GM12874 (cell line): ENCODE results near the gene GNGT2.
A peak's percentile ranks its signal among the peaks of the same experiment; 100 is the strongest.

ENCODE experiments used
- TF ChIP-seq, protein P1 (sequence below): IDR thresholded peaks from 2 replicates; pipeline ENCODE4 v1.5.1; 2011; ENCODE audit warnings: low read depth, mild to moderate bottlenecking, control low read depth, low read length, moderate library complexity; ENCODE audit not compliant: insufficient read depth

Gene GNGT2

DNA sequence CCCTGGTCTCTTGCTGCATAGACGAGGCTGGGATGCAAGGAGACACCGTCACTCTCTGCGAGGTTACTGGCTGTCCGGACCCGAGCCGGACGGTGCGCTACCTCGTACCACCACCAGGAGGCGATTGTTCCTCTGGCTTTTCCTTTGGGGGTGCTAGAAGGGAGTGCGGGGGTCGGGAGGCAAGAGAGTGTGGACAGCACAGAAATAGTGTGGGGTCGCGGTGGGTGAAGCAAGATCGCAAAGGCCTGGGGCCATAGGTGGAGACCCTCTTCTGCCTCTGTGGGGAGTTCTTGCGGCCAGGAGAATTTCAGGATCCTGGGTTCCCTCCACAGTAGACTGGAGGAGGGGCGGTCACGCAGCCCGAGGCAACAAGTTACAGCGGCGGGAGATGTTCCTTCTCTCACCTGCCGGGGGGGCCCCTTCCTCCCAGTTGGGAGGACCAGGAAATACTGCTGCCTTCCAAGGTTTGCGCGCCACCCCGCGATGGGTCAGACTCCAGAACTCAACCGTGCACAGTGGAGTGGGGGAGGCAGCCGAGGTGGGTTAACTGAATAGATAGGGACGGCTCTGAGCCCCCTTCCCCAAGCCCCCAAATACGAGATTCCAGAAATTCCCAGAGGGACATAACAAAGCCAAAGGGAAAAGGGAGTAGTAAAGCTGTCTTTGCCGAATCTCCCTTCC, 13.3 kb upstream of the GNGT2 start:
- TF ChIP-seq, protein P1, sequence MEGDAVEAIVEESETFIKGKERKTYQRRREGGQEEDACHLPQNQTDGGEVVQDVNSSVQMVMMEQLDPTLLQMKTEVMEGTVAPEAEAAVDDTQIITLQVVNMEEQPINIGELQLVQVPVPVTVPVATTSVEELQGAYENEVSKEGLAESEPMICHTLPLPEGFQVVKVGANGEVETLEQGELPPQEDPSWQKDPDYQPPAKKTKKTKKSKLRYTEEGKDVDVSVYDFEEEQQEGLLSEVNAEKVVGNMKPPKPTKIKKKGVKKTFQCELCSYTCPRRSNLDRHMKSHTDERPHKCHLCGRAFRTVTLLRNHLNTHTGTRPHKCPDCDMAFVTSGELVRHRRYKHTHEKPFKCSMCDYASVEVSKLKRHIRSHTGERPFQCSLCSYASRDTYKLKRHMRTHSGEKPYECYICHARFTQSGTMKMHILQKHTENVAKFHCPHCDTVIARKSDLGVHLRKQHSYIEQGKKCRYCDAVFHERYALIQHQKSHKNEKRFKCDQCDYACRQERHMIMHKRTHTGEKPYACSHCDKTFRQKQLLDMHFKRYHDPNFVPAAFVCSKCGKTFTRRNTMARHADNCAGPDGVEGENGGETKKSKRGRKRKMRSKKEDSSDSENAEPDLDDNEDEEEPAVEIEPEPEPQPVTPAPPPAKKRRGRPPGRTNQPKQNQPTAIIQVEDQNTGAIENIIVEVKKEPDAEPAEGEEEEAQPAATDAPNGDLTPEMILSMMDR, result peak; percentile 90

DNA sequence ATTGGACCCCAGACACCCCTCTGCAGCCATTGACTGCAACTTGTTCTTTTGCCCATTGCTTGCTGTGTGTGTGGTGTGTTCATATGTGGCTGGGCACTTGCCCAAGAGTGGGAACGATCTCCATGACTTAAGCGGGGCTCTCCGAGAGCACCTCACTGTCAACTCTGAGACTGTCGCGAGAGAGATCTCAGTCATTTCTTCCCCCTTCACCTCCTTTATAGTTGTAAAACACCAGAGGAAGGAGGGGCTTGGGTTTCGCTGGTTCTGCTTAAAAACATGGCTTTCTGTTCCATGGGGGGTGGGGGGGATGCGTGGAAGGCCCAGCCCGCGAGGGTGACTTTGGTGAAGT, 12.8 kb upstream of the GNGT2 start:
- TF ChIP-seq, protein P1, result no peak

DNA sequence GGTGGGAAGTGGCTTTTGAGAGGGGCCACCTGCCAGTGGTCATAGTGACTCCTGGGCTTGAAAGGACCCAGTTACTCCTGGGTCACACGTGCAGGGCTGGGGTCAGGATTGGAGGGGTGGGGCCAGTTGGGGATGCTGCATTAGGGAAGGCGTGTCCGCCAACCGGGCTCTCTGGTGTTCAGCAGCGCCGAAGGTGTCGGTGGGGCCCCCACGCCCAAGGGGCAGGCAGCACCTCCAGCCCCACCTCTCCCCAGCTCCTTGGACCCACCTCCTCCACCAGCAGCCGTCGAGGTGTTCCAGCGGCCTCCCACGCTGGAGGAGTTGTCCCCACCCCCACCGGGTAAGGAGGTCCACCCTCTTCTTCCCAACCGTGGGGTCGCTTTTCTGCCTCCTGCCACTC, 9.6 kb upstream of the GNGT2 start:
- TF ChIP-seq, protein P1, result no peak

DNA sequence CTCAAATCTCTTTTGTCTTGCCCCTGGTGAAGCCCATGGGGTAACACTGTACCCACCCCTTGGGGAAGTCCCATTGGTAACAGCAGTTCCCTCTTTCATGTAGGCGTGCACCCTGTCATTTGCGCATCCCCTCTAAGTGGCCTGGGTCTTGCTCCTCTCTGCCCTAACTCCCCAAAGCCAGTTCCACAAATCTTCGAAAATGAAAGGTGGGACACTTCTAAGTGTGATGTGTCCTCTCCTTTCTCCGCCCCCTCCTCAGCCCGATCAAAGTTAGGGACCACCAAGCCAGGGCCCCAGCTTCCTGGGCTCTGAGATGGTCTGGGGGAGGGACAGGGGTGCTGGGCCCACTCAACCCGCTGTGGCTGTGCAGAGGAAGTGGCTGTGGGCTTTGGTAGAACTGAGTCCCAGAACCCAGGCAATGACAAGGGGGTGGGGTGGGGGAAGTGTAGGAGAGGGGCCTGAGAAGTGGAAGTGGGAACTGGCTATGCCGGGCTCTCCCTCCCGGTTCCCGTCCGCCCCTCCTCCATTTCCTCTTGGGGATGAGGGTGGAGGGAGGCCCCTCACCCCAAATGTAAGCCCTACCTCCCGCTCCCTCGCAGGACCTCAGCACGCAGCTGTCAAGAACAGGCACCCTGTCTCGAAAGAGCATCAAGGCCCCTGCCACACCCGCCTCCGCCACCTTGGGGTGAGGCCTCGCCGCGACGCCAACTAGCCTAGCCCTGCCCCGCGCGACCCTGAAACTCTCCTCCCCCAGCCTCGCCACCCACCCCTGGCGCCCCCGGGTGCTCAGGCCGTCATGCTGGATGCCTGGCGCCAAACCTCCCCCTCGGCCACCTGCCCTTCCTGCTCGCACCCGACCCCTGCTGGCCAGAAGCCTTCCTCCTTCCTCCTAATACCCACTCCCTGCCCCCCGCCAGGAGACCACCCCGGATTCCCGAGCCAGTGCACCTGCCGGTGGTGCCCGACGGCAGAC, 8.9 kb upstream of the GNGT2 start:
- TF ChIP-seq, protein P1, result peak; percentile 73

DNA sequence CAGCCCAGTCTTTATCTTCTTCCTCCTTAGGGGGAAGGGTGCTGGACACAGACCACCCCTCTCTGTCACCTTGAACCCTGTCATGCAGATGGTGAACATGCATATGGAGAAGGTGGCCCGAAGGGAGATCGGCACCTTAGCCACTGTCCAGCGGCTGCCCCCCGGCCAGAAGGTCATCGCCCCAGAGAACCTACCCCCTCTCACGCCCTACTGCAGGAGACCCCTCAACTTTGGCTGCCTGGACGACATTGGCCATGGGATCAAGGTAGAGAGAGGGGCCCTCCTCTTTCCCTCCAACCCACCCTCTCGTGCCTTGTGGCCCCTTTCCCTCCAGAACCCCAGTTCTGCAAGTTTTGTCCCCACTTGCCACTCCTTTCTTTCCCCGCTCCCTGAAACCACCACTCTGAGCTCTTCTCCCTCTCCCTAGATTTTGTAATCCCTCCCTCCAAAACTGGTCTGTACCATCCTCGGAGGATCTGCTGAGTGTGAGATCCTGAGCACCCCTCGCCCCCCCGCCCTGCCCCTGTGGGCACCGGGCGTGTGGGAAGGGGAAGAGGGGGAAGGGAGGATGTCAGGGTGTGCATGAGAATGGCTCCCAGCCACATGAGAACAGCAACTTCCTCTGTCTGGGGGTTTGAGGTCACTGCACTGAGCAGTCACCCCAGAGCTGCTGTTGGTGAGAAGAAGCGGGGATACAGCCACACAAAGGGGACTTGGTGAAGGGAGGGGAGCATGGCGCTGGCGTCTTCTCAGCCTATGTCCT, 7.5 kb upstream of the GNGT2 start:
- TF ChIP-seq, protein P1, result no peak

DNA sequence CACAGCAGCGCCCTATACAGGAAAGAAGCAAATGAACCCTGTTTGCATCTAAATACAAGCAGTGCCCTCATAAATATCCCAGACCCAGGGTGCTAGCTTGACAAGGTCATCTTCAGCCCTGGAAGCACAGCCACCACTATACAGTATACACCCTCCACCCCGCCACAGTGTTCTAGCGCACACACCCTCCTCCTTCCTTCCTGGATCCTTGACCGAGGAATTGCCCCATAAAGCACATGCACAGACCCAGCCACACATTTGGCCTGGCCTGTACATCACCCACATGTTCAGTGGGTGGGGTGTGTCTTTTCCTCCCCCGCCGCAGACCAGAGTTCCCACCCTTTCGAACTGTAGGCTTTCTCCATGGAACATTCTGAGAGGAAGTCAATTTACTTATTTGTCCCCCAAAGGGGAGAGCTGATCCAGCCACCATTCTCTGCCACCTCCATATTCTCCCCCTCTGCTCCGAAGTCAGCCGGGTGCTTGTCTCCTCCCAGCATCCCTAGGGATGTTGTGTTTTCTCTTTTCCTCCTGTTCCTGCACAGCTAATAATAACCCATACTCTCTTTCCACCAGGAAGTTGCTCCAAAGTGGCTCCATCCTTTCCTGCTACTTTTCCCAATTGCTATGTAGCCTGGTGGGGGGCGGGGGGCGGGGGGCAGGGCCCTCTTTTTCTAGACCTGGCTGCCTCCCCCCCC, 6.7 kb upstream of the GNGT2 start:
- TF ChIP-seq, protein P1, result no peak

DNA sequence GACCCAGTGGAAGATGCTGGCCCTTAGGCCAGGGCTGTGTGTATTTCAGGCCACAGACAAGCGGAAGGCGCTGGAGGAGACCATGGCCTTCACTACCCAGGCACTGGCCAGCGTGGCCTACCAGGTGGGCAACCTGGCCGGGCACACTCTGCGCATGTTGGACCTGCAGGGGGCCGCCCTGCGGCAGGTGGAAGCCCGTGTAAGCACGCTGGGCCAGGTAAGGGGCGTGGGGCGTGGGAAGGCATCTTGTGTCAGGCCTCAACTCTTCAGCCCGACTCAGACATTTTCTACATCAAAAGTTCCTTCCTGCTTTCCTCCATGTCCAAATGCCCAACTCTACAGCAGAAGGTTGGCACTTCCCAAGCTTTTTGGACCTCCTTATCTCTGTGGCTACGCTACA, 6.1 kb upstream of the GNGT2 start:
- TF ChIP-seq, protein P1, result no peak
